ENCODE data around the gene BMP6.
"Not testable (repeated sequence)": the region's sequence is repeated elsewhere in the genome, so short reads cannot be mapped to it uniquely, and the experiment has no call there.

The BMP6 gene

GRCh38 chr6:7892367-7892766 is 166.5 kb downstream of the BMP6 start:
- not testable (repeated sequence) for H3K27me3 ChIP-seq (ENCODE audit: control insufficient read depth, insufficient read depth, low read length); H3K4me3 ChIP-seq (ENCODE audit: low read length); H3K9me3 ChIP-seq (replicated peaks; ENCODE audit: low read length); H3K9ac ChIP-seq (ENCODE audit: low read depth, low read length); H3K4me1 ChIP-seq (ENCODE audit: control insufficient read depth, insufficient read depth, low read length); H3K4me2 ChIP-seq (ENCODE audit: low read length)
- peaks cover 94% of the 10 kb centered on the region for H3K36me3 ChIP-seq (ENCODE audit: insufficient read depth, low read length)

GRCh38 chr6:7893342-7893741 is 167.4 kb downstream of the BMP6 start:
- Histone ChIP-seq H3K36me3 (ENCODE audit: insufficient read depth, low read length) (peaks cover 91% of the 10 kb centered on the region), H3K4me1 (ENCODE audit: control insufficient read depth, insufficient read depth, low read length) (no peaks in the 10 kb centered on the region), H3K9ac (ENCODE audit: low read depth, low read length) (no peak overlapping the region), H3K27me3 (ENCODE audit: control insufficient read depth, insufficient read depth, low read length) (no peaks in the 10 kb centered on the region), H3K4me3 (ENCODE audit: low read length) (no peak overlapping the region), H3K4me2 (ENCODE audit: low read length) (no peak overlapping the region), H3K9me3 (replicated peaks; ENCODE audit: low read length) (no peaks in the 10 kb centered on the region)

- Histone ChIP-seq H3K9ac (ENCODE audit: low read depth, low read length) (no peak overlapping the region), H3K9me3 (replicated peaks; ENCODE audit: low read length) (no peaks in the 10 kb centered on the region), H3K36me3 (ENCODE audit: insufficient read depth, low read length) (peaks cover 90% of the 10 kb centered on the region), H3K4me3 (ENCODE audit: low read length) (no peak overlapping the region), H3K4me2 (ENCODE audit: low read length) (no peak overlapping the region), H3K4me1 (ENCODE audit: control insufficient read depth, insufficient read depth, low read length) (no peaks in the 10 kb centered on the region), H3K27me3 (ENCODE audit: control insufficient read depth, insufficient read depth, low read length) (no peaks in the 10 kb centered on the region)
Observed at GRCh38 chr6:7894262-7895124, 168.6 kb downstream of the BMP6 start.

GRCh38 chr6:7895125-7895423 is 169.2 kb downstream of the BMP6 start:
- Histone ChIP-seq H3K4me3 (ENCODE audit: low read length) (no peak overlapping the region), H3K4me1 (ENCODE audit: control insufficient read depth, insufficient read depth, low read length) (no peaks in the 10 kb centered on the region), H3K36me3 (ENCODE audit: insufficient read depth, low read length) (peaks cover 89% of the 10 kb centered on the region), H3K4me2 (ENCODE audit: low read length) (no peak overlapping the region), H3K9ac (ENCODE audit: low read depth, low read length) (no peak overlapping the region), H3K9me3 (replicated peaks; ENCODE audit: low read length) (no peaks in the 10 kb centered on the region), H3K27me3 (ENCODE audit: control insufficient read depth, insufficient read depth, low read length) (no peaks in the 10 kb centered on the region)

GRCh38 chr6:7896465-7896987 is 170.6 kb downstream of the BMP6 start:
- Histone ChIP-seq H3K9me3 (replicated peaks; ENCODE audit: low read length) (no peaks in the 10 kb centered on the region), H3K4me2 (ENCODE audit: low read length) (no peak overlapping the region), H3K4me3 (ENCODE audit: low read length) (no peak overlapping the region), H3K27me3 (ENCODE audit: control insufficient read depth, insufficient read depth, low read length) (no peaks in the 10 kb centered on the region), H3K4me1 (ENCODE audit: control insufficient read depth, insufficient read depth, low read length) (no peaks in the 10 kb centered on the region), H3K9ac (ENCODE audit: low read depth, low read length) (no peak overlapping the region), H3K36me3 (ENCODE audit: insufficient read depth, low read length) (peaks cover 89% of the 10 kb centered on the region)

GRCh38 chr6:7897461-7898192 is 171.7 kb downstream of the BMP6 start:
- Histone ChIP-seq H3K4me3 (ENCODE audit: low read length) (no peak overlapping the region), H3K9me3 (replicated peaks; ENCODE audit: low read length) (no peaks in the 10 kb centered on the region), H3K4me1 (ENCODE audit: control insufficient read depth, insufficient read depth, low read length) (no peaks in the 10 kb centered on the region), H3K4me2 (ENCODE audit: low read length) (no peak overlapping the region), H3K27me3 (ENCODE audit: control insufficient read depth, insufficient read depth, low read length) (no peaks in the 10 kb centered on the region), H3K36me3 (ENCODE audit: insufficient read depth, low read length) (peaks cover 90% of the 10 kb centered on the region), H3K9ac (ENCODE audit: low read depth, low read length) (no peak overlapping the region)

GRCh38 chr6:7898193-7898586 is 172.3 kb downstream of the BMP6 start:
- H3K27me3 ChIP-seq (ENCODE audit: control insufficient read depth, insufficient read depth, low read length); H3K4me3 ChIP-seq (ENCODE audit: low read length); H3K9me3 ChIP-seq (replicated peaks; ENCODE audit: low read length); H3K9ac ChIP-seq (ENCODE audit: low read depth, low read length); H3K4me1 ChIP-seq (ENCODE audit: control insufficient read depth, insufficient read depth, low read length); H3K4me2 ChIP-seq (ENCODE audit: low read length): not testable (repeated sequence)
- peaks cover 90% of the 10 kb centered on the region for H3K36me3 ChIP-seq (ENCODE audit: insufficient read depth, low read length)

- Histone ChIP-seq H3K4me3 (ENCODE audit: low read length) (no peak overlapping the region), H3K36me3 (ENCODE audit: insufficient read depth, low read length) (peaks cover 90% of the 10 kb centered on the region), H3K9ac (ENCODE audit: low read depth, low read length) (no peak overlapping the region), H3K9me3 (replicated peaks; ENCODE audit: low read length) (no peaks in the 10 kb centered on the region), H3K27me3 (ENCODE audit: control insufficient read depth, insufficient read depth, low read length) (no peaks in the 10 kb centered on the region), H3K4me2 (ENCODE audit: low read length) (no peak overlapping the region), H3K4me1 (ENCODE audit: control insufficient read depth, insufficient read depth, low read length) (no peaks in the 10 kb centered on the region)
Observed at GRCh38 chr6:7899101-7899888, 173.4 kb downstream of the BMP6 start.

GRCh38 chr6:7899889-7900213 is 174.0 kb downstream of the BMP6 start:
- no peaks in the 10 kb centered on the region for H3K9me3 ChIP-seq (replicated peaks; ENCODE audit: low read length)
- peaks cover 90% of the 10 kb centered on the region for H3K36me3 ChIP-seq (ENCODE audit: insufficient read depth, low read length)
- H3K27me3 ChIP-seq (ENCODE audit: control insufficient read depth, insufficient read depth, low read length), result no peaks in the 10 kb centered on the region
- no peak overlapping the region for H3K9ac ChIP-seq (ENCODE audit: low read depth, low read length)
- no peaks in the 10 kb centered on the region for H3K4me1 ChIP-seq (ENCODE audit: control insufficient read depth, insufficient read depth, low read length)
- H3K4me3 ChIP-seq (ENCODE audit: low read length), result no peak overlapping the region
- H3K4me2 ChIP-seq (ENCODE audit: low read length), result no peak overlapping the region

GRCh38 chr6:7900621-7901020 is 174.7 kb downstream of the BMP6 start:
- Histone ChIP-seq H3K9me3 (replicated peaks; ENCODE audit: low read length) (no peaks in the 10 kb centered on the region), H3K4me3 (ENCODE audit: low read length) (no peak overlapping the region), H3K4me2 (ENCODE audit: low read length) (no peak overlapping the region), H3K9ac (ENCODE audit: low read depth, low read length) (no peak overlapping the region), H3K36me3 (ENCODE audit: insufficient read depth, low read length) (peaks cover 84% of the 10 kb centered on the region), H3K4me1 (ENCODE audit: control insufficient read depth, insufficient read depth, low read length) (no peaks in the 10 kb centered on the region), H3K27me3 (ENCODE audit: control insufficient read depth, insufficient read depth, low read length) (no peaks in the 10 kb centered on the region)

GRCh38 chr6:7901056-7901455 is 175.2 kb downstream of the BMP6 start:
- no peak overlapping the region for H3K4me3 ChIP-seq (ENCODE audit: low read length)
- H3K4me1 ChIP-seq (ENCODE audit: control insufficient read depth, insufficient read depth, low read length), result no peaks in the 10 kb centered on the region
- H3K9ac ChIP-seq (ENCODE audit: low read depth, low read length), result no peak overlapping the region
- no peak overlapping the region for H3K4me2 ChIP-seq (ENCODE audit: low read length)
- H3K27me3 ChIP-seq (ENCODE audit: control insufficient read depth, insufficient read depth, low read length), result no peaks in the 10 kb centered on the region
- H3K9me3 ChIP-seq (replicated peaks; ENCODE audit: low read length), result no peaks in the 10 kb centered on the region
- H3K36me3 ChIP-seq (ENCODE audit: insufficient read depth, low read length), result peaks cover 81% of the 10 kb centered on the region
